Right atrium auricular region (tissue), 2 donors: ENCODE data around the gene TRDN. TPM values are rescaled to one million over a fixed set of nuclear protein-coding genes. Genes with fewer than 3 reads are reported as not detected.

Experiments used
- DNase-seq: peaks from one replicate; pipeline ENCODE4 v3.0.0-alpha.2; 2019; ENCODE audit warnings: low spot score
- H3K27ac ChIP-seq, 2 donors: fragments of 200-600 bp; sonication (generic); 1 replicate in 1 of 2; 2 replicates in 1 of 2; pipeline ENCODE4 v1.5.1; 2016 to 2019
- H3K27me3 ChIP-seq, 2 donors: fragments of 200-600 bp; sonication (generic); one replicate each; pipeline versions ENCODE4 v1.5.1 to v1.6.0; 2017 to 2019
- H3K36me3 ChIP-seq: fragments of 200-600 bp; sonication (generic); one replicate; pipeline ENCODE4 v1.5.1; 2016
- H3K4me1 ChIP-seq, 2 donors: fragments of 200-600 bp; sonication (generic); one replicate each; pipeline versions ENCODE4 v1.5.1 to v1.6.0; 2017 to 2019
- H3K4me3 ChIP-seq, 2 donors: fragments of 200-600 bp; sonication (generic); 1 replicate in 1 of 2; 2 replicates in 1 of 2; pipeline ENCODE4 v1.5.1; 2017 to 2019; ENCODE audit warnings: mild to moderate bottlenecking in 1 of 2, moderate library complexity in 1 of 2
- H3K9me3 ChIP-seq, 2 donors: fragments of 200-600 bp; sonication (generic); one replicate each; pipeline ENCODE4 v1.5.1; 2019
- total RNA-seq, 2 donors: library from RNA; depleted of rRNA; stranded (reverse); fragments of >200 nt; gene quantifications; one replicate each; pipeline ENCODE4 v1.1.0, GENCODE V29; 2016
- TF ChIP-seq, protein P1 (sequence below), 2 donors: fragments of 200-600 bp; sonication (generic); IDR thresholded peaks; one replicate each; pipeline ENCODE4 v1.5.1; 2019; ENCODE audit warnings: antibody characterized with exemption in 2 of 2

TRDN gene
- total RNA-seq, 2 donors from 2014 or later, result 90.2 to 217 TPM

GRCh38 chr6:123668063-123668462 is 31.3 kb upstream of the TRDN start:
- Histone ChIP-seq H3K4me1 (no peaks in the 10 kb centered on the region), H3K27ac (no peak overlapping the region), H3K9me3 (no peaks in the 10 kb centered on the region), H3K36me3 (no peaks in the 10 kb centered on the region), H3K27me3 (no peaks in the 10 kb centered on the region), H3K4me3 (no peak overlapping the region)
- DNase-seq, result no peak
- TF ChIP-seq, protein P1, sequence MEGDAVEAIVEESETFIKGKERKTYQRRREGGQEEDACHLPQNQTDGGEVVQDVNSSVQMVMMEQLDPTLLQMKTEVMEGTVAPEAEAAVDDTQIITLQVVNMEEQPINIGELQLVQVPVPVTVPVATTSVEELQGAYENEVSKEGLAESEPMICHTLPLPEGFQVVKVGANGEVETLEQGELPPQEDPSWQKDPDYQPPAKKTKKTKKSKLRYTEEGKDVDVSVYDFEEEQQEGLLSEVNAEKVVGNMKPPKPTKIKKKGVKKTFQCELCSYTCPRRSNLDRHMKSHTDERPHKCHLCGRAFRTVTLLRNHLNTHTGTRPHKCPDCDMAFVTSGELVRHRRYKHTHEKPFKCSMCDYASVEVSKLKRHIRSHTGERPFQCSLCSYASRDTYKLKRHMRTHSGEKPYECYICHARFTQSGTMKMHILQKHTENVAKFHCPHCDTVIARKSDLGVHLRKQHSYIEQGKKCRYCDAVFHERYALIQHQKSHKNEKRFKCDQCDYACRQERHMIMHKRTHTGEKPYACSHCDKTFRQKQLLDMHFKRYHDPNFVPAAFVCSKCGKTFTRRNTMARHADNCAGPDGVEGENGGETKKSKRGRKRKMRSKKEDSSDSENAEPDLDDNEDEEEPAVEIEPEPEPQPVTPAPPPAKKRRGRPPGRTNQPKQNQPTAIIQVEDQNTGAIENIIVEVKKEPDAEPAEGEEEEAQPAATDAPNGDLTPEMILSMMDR (IDR thresholded peaks at IDR 0.05), result no peak

DNA sequence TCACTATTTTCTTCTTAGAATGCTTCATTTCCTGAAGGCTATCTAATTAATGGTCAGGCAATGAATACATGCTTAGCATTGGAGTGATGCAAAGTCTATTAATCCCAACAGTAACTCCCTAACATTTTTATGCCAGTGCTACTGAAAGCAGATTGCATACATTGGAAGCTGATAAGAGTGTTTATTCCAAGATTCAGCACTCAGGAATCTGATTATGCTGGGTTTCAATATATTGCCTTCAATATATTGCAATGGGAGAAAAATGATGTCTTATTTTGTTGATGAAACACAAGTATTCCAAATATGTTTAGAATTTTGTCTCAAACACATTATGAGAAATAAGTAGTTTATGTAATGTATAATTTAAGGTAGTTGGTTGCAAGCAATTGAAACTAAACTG is 26.7 kb upstream of the TRDN start:
- no peak for DNase-seq
- TF ChIP-seq, protein P1 (IDR thresholded peaks at IDR 0.05), result no peak
- Histone ChIP-seq H3K4me1 (no peaks in the 10 kb centered on the region), H3K36me3 (no peaks in the 10 kb centered on the region), H3K27me3 (no peaks in the 10 kb centered on the region), H3K27ac (no peak overlapping the region), H3K9me3 (no peaks in the 10 kb centered on the region), H3K4me3 (no peak overlapping the region)

- Histone ChIP-seq H3K4me1 (no peaks in the 10 kb centered on the region), H3K36me3 (no peaks in the 10 kb centered on the region), H3K4me3 (no peak overlapping the region), H3K27ac (no peak overlapping the region), H3K27me3 (no peaks in the 10 kb centered on the region), H3K9me3 (no peaks in the 10 kb centered on the region)
- no peak for DNase-seq
- TF ChIP-seq, protein P1 (IDR thresholded peaks at IDR 0.05), result no peak
These were observed 26.0 kb upstream of the TRDN start for GRCh38 chr6:123662757-123663156.

GRCh38 chr6:123661105-123661891 is 24.5 kb upstream of the TRDN start:
- Histone ChIP-seq H3K4me3 (no peak overlapping the region), H3K4me1 (no peaks in the 10 kb centered on the region), H3K9me3 (no peaks in the 10 kb centered on the region), H3K36me3 (no peaks in the 10 kb centered on the region), H3K27ac (no peak overlapping the region), H3K27me3 (no peaks in the 10 kb centered on the region)
- no peak for DNase-seq
- TF ChIP-seq, protein P1 (IDR thresholded peaks at IDR 0.05), result no peak

GRCh38 chr6:123659960-123660748 is 23.4 kb upstream of the TRDN start:
- H3K27ac ChIP-seq, result no peak overlapping the region
- H3K4me1 ChIP-seq, result no peaks in the 10 kb centered on the region
- no peaks in the 10 kb centered on the region for H3K36me3 ChIP-seq
- TF ChIP-seq, protein P1 (IDR thresholded peaks at IDR 0.05), result no peak
- H3K27me3 ChIP-seq, result no peaks in the 10 kb centered on the region
- H3K4me3 ChIP-seq, result no peak overlapping the region
- DNase-seq, result no peak
- no peaks in the 10 kb centered on the region for H3K9me3 ChIP-seq
